Duodenal mucosa (tissue), 2 donors: Measurements from ENCODE around the gene MAGED4B.
"Not testable (repeated sequence)": the region's sequence is repeated elsewhere in the genome, so short reads cannot be mapped to it uniquely, and the experiment has no call there.

Source experiments
- H3K27ac ChIP-seq: one replicate; pipeline ENCODE4 v1.7.0; 2013; ENCODE audit warnings: low read depth, low read length
- H3K27me3 ChIP-seq, 2 donors: one replicate each; pipeline ENCODE4 v1.7.0; 2013; ENCODE audit warnings: low read length in 2 of 2, control low read depth in 1 of 2; ENCODE audit not compliant: insufficient read depth in 2 of 2, control insufficient read depth in 1 of 2
- H3K36me3 ChIP-seq, 2 donors: one replicate each; pipeline ENCODE4 v1.7.0; 2013; ENCODE audit warnings: low read length in 2 of 2, control low read depth in 1 of 2; ENCODE audit not compliant: insufficient read depth in 2 of 2, control insufficient read depth in 1 of 2
- H3K4me1 ChIP-seq, 2 donors: one replicate each; pipeline ENCODE4 v1.7.0; 2013; ENCODE audit warnings: low read length in 2 of 2, control low read depth in 1 of 2; ENCODE audit not compliant: insufficient read depth in 2 of 2, control insufficient read depth in 1 of 2
- H3K4me3 ChIP-seq, 2 donors: one replicate each; pipeline ENCODE4 v1.7.0; 2013; ENCODE audit warnings: low read length in 2 of 2, low read depth in 1 of 2
- H3K9ac ChIP-seq, 2 donors: one replicate each; pipeline ENCODE4 v1.7.0; 2013; ENCODE audit warnings: low read length in 2 of 2, low read depth in 1 of 2
- H3K9me3 ChIP-seq, 2 donors: one replicate each; pipeline ENCODE4 v1.7.0; 2013; ENCODE audit warnings: low read length in 2 of 2, control low read depth in 1 of 2; ENCODE audit not compliant: control insufficient read depth in 1 of 2

Gene MAGED4B

GRCh38 chrX:52068666-52069640, at the start of gene MAGED4B:
MAGED4B (minus strand) TSS chrX:52069183; CDS start chrX:52068172, 1,011 bp downstream.
- not testable (repeated sequence) for H3K4me3 ChIP-seq, H3K36me3 ChIP-seq, H3K27me3 ChIP-seq, H3K9ac ChIP-seq, H3K4me1 ChIP-seq, H3K9me3 ChIP-seq, H3K27ac ChIP-seq

DNA sequence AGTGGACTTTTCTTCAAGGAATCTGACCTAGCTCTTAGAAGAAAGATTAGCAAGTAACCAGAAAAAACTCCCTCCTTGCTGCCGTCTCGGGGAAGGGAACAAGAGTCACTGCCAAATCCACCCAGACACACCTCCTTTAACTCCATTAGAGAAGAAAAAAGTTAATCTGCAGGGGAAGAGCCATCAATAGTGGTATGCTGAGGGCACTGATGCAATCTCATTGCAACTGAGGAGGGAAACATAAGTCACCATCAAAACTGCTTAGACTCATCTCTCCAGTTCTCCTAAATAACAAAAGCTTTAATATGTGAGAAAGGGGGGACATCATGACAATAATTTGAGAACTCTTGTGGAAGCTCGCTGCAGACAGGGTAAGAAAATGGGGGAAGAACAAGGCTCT, 49.3 kb upstream of the MAGED4B start:
- Histone ChIP-seq H3K9ac (no peak overlapping the region), H3K9me3 (no peaks in the 10 kb centered on the region), H3K36me3 (no peaks in the 10 kb centered on the region), H3K27me3 (no peaks in the 10 kb centered on the region), H3K27ac (no peak overlapping the region), H3K4me3 (no peak overlapping the region), H3K4me1 (no peaks in the 10 kb centered on the region)

DNA sequence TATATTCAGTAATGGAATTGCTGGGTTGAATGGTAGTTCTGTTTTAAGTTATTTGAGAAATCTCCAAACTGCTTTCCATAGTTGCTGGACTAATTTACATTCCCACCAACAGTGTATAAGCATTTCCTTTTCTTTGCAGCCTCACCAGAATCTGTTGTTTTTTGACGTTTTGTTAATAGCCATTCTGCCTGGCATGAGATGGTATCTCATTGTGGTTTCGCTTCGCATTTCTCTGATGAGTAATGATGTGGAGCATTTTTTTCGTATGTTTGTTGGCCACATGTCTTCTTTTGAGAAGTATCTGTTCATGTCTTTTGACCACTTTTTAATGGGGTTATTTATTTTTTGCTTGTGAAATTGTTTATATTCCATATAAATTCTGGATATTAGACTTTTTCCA, 13.6 kb upstream of the MAGED4B start:
- H3K4me1 ChIP-seq = no peaks in the 10 kb centered on the region
- no peaks in the 10 kb centered on the region for H3K27me3 ChIP-seq
- H3K27ac ChIP-seq = no peak overlapping the region
- no peaks in the 10 kb centered on the region for H3K36me3 ChIP-seq
- no peak overlapping the region for H3K9ac ChIP-seq
- H3K4me3 ChIP-seq = no peak overlapping the region
- no peaks in the 10 kb centered on the region for H3K9me3 ChIP-seq

DNA sequence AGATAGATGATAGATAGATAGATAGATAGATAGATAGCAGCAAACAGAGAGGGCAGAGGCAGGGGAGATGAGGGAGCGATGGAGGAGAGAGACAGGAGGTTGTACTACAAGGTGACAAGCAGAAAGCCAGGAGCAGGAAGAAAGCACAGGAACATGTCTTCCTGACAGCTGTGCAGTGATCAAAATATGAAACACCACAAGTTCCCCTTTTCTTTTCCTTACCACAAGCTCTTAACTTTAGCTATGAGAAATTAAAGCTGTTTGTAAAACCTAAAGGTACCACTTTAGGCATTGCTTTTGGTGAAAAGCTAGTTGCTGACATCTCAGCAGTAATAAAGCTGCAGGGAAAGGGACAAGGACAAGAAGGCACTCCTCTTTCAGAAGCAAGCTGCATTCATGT, 9.1 kb upstream of the MAGED4B start:
- Histone ChIP-seq H3K27me3 (no peaks in the 10 kb centered on the region), H3K4me1 (no peaks in the 10 kb centered on the region), H3K9ac (no peak overlapping the region), H3K4me3 (no peak overlapping the region), H3K27ac (no peak overlapping the region), H3K36me3 (no peaks in the 10 kb centered on the region), H3K9me3 (no peaks in the 10 kb centered on the region)

DNA sequence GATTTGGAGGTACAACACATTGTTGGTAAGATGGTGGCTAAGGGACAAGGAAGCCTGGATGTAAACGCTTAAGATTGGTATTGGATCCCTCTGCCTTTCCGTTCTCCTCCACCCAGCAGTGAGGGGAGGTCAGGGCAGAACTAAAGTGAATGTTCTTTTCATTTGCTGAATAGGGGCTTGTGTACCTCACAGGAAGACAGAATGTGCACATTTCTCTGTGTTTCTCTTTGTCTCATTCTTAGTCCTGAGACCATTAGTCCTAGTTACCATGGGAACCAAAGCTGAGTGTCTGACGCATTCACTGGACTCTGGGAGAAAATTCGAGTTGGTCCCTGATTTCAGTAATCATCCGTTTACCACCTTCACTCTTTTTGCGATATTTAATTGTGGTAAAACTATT, 26.7 kb downstream of the MAGED4B start:
- H3K27me3 ChIP-seq, H3K4me1 ChIP-seq, H3K9ac ChIP-seq, H3K4me3 ChIP-seq, H3K36me3 ChIP-seq, H3K27ac ChIP-seq, H3K9me3 ChIP-seq: not testable (repeated sequence)

- H3K27ac ChIP-seq = no peak overlapping the region
- H3K4me3 ChIP-seq = no peak overlapping the region
- H3K9ac ChIP-seq = no peak overlapping the region
- no peaks in the 10 kb centered on the region for H3K4me1 ChIP-seq
- H3K36me3 ChIP-seq = no peaks in the 10 kb centered on the region
- H3K9me3 ChIP-seq = no peaks in the 10 kb centered on the region
- no peaks in the 10 kb centered on the region for H3K27me3 ChIP-seq
Measured at GRCh38 chrX:52034211-52034610, 34.8 kb downstream of the MAGED4B start.

- Histone ChIP-seq H3K4me3 (no peak overlapping the region), H3K36me3 (no peaks in the 10 kb centered on the region), H3K4me1 (no peaks in the 10 kb centered on the region), H3K9me3 (no peaks in the 10 kb centered on the region), H3K27ac (no peak overlapping the region), H3K9ac (no peak overlapping the region), H3K27me3 (no peaks in the 10 kb centered on the region)
Measured at GRCh38 chrX:52031371-52031770, 37.6 kb downstream of the MAGED4B start.

DNA sequence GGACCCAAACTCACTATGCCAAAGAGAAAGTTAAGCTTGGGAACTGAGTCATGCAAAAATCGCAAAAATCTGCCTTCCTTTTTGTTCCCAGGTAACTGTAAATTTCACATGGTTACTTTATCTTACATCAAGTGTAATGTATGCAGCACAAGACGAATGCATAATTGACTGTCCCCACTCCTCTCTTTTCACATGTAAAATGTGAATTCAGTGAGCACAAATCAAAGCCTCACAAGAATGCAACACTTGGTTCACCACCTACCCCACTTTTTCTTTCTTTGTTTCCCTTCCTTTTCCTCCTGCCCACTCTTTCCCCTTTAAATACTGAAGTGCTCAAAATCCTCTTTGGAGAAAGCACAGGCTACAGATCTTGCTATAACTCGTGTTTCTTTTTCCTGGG, 53.2 kb downstream of the MAGED4B start:
- Histone ChIP-seq H3K9ac (no peak overlapping the region), H3K27ac (no peak overlapping the region), H3K36me3 (no peaks in the 10 kb centered on the region), H3K27me3 (no peaks in the 10 kb centered on the region), H3K9me3 (no peaks in the 10 kb centered on the region), H3K4me3 (no peak overlapping the region), H3K4me1 (no peaks in the 10 kb centered on the region)
